Activated naive CD8-positive, alpha-beta T cell treated with anti-CD3 and anti-CD28 coated beads for 36 hours (primary cell): ENCODE data around the gene RGSL1. TPM values are rescaled to one million over a fixed set of nuclear protein-coding genes. Genes with fewer than 3 reads are reported as not detected.
A peak's percentile ranks its signal among the peaks of the same experiment; 100 is the strongest.

ENCODE experiments used
- DNase-seq: peaks from one replicate; pipeline ENCODE4 v3.0.0; 2021
- H3K27ac Mint-ChIP-seq: one replicate; pipeline ENCODE4 v1.8.0; 2022; ENCODE audit warnings: mild to moderate bottlenecking, moderate library complexity, mixed read lengths
- H3K27me3 Mint-ChIP-seq: one replicate; pipeline ENCODE4 v1.8.0; 2022; ENCODE audit warnings: mild to moderate bottlenecking, mixed read lengths
- H3K36me3 Mint-ChIP-seq: one replicate; pipeline ENCODE4 v1.8.0; 2021; ENCODE audit warnings: mild to moderate bottlenecking, mixed read lengths
- H3K4me1 Mint-ChIP-seq: one replicate; pipeline ENCODE4 v1.8.0; 2021; ENCODE audit warnings: mixed read lengths
- H3K4me3 Mint-ChIP-seq: one replicate; pipeline ENCODE4 v1.8.0; 2022; ENCODE audit warnings: mild to moderate bottlenecking, moderate library complexity, mixed read lengths
- H3K9me3 Mint-ChIP-seq: one replicate; pipeline ENCODE4 v1.8.0; 2022; ENCODE audit warnings: mixed read lengths
- total RNA-seq, 2 experiments: library from RNA; stranded (reverse); gene quantifications; one replicate each; pipeline ENCODE4 v1.2.3, GENCODE V29; 2021

RGSL1 gene
- total RNA-seq, 2 experiments from 2014 or later = not detected

- peak; percentile 53 for DNase-seq
- peaks cover 15% of the 10 kb centered on the region for H3K36me3 Mint-ChIP-seq
- peaks cover 16% of the 10 kb centered on the region for H3K4me1 Mint-ChIP-seq
- no peak overlapping the region for H3K4me3 Mint-ChIP-seq
- H3K27ac Mint-ChIP-seq = no peak overlapping the region
- H3K9me3 Mint-ChIP-seq = no peaks in the 10 kb centered on the region
- H3K27me3 Mint-ChIP-seq = peaks cover 7% of the 10 kb centered on the region
Measured at GRCh38 chr1:182601416-182601786, 151.5 kb downstream of the RGSL1 start.

- Mint-ChIP-seq H3K36me3 (peaks cover 15% of the 10 kb centered on the region), H3K9me3 (no peaks in the 10 kb centered on the region), H3K27ac (no peak overlapping the region), H3K4me1 (peaks cover 21% of the 10 kb centered on the region), H3K27me3 (peaks cover 7% of the 10 kb centered on the region), H3K4me3 (no peak overlapping the region)
- DNase-seq = no peak
Measured at GRCh38 chr1:182601913-182602312, 152.0 kb downstream of the RGSL1 start.

- Mint-ChIP-seq H3K4me3 (no peak overlapping the region), H3K36me3 (peaks cover 15% of the 10 kb centered on the region), H3K4me1 (peaks cover 30% of the 10 kb centered on the region), H3K27me3 (peaks cover 9% of the 10 kb centered on the region), H3K27ac (no peak overlapping the region), H3K9me3 (no peaks in the 10 kb centered on the region)
- DNase-seq = no peak
Measured at GRCh38 chr1:182602935-182603645, 153.1 kb downstream of the RGSL1 start.

- peak; percentile 24 for DNase-seq
- Mint-ChIP-seq H3K4me3 (no peak overlapping the region), H3K27ac (no peak overlapping the region), H3K36me3 (peaks cover 14% of the 10 kb centered on the region), H3K4me1 (peaks cover 34% of the 10 kb centered on the region), H3K9me3 (no peaks in the 10 kb centered on the region), H3K27me3 (peaks cover 14% of the 10 kb centered on the region)
Measured at GRCh38 chr1:182603646-182604174, 153.8 kb downstream of the RGSL1 start.

DNA sequence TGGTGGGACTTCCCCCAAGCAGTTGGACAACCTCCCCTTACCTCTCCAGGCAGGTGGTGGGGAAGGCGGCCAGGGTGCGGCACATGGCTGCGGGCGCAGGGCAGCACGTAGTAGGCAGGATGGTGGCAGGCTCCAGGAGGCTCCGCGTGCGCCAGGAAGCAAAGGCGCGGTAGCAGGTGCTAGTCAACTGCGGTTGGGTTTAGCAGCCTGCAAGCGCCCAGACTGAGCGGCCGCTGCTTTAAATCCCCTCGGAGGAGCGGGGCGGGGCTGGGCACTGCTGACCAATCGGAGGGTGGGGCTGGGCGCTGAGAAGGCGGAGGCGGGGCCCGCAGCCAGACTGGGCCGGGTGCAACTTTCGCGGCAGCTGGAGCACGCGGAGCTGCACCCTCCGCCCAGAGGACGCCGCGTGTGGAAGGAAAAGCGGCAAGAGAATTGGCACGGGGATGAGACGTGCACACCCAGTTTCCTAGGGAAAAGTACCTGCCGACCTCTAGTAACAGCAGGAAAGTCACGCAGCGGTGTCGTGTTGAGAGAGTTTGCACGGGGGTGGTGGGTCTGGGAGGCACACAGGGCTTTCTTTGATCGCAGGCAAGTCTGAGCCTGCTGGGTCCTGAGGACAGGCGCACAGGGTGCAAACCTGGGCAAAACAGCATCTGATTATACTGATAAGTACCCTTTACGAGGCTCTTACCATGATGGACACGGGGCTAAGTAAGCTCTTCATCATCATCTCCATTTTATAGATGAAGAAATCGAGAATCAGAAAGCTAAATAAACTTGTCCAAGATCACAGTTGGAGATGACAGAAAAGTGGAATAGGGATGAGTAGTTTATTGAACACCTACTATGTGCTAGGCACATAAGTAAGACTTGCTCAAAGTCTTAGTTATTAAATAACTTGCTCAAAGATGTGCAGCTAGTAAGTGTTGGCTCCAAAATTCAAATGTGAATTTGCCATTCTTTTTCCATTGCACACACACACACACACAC lies 154.5 kb downstream of the RGSL1 start, which contains the start of gene RGS16:
Gene RGS16 (minus strand): TSS at position 215 of the 990 bp plus-strand sequence. CDS start 130 bp downstream, at position 85.
- H3K4me1 Mint-ChIP-seq = peaks cover 38% of the 10 kb centered on the region
- peaks cover 21% of the 10 kb centered on the region for H3K27me3 Mint-ChIP-seq
- DNase-seq = peak; percentile 96
- H3K4me3 Mint-ChIP-seq = no peak within 1 kb of the TSS
- H3K9me3 Mint-ChIP-seq = no peaks in the 10 kb centered on the region
- peaks cover 6% of the 10 kb centered on the region for H3K36me3 Mint-ChIP-seq
- H3K27ac Mint-ChIP-seq = no peak within 1 kb of the TSS

DNA sequence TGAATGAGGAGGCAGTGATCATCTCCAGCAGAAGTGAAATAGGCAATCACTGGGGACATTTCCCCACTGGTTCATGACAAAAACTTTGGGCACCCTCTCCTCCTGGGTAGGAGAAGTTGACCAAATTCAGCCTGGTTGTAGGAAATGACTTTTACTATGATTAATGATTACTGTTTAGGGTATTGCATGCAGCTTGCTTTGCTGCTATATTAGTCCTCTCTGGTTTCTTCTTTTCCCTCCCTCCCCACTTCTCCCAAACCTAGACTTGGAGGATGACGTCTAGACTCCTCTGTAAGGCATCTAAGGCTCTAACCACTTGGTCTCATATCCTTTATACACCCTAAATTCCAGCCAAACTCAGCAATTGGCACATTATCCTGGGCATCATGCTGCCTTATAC lies 157.6 kb downstream of the RGSL1 start:
- peaks cover 44% of the 10 kb centered on the region for H3K4me1 Mint-ChIP-seq

GRCh38 chr1:182608236-182608635 lies 158.3 kb downstream of the RGSL1 start:
- DNase-seq = no peak
- H3K4me3 Mint-ChIP-seq = no peak overlapping the region
- H3K4me1 Mint-ChIP-seq = peaks cover 47% of the 10 kb centered on the region
- peaks cover 2% of the 10 kb centered on the region for H3K36me3 Mint-ChIP-seq
- no peaks in the 10 kb centered on the region for H3K9me3 Mint-ChIP-seq
- H3K27me3 Mint-ChIP-seq = peaks cover 49% of the 10 kb centered on the region
- no peak overlapping the region for H3K27ac Mint-ChIP-seq

More for the DNA sequence above, 157.6 kb downstream of the RGSL1 start:
- H3K4me3 Mint-ChIP-seq = no peak overlapping the region
- DNase-seq = no peak
- no peak overlapping the region for H3K27ac Mint-ChIP-seq
- H3K9me3 Mint-ChIP-seq = no peaks in the 10 kb centered on the region
- peaks cover 2% of the 10 kb centered on the region for H3K36me3 Mint-ChIP-seq
- H3K27me3 Mint-ChIP-seq = peaks cover 42% of the 10 kb centered on the region

DNA sequence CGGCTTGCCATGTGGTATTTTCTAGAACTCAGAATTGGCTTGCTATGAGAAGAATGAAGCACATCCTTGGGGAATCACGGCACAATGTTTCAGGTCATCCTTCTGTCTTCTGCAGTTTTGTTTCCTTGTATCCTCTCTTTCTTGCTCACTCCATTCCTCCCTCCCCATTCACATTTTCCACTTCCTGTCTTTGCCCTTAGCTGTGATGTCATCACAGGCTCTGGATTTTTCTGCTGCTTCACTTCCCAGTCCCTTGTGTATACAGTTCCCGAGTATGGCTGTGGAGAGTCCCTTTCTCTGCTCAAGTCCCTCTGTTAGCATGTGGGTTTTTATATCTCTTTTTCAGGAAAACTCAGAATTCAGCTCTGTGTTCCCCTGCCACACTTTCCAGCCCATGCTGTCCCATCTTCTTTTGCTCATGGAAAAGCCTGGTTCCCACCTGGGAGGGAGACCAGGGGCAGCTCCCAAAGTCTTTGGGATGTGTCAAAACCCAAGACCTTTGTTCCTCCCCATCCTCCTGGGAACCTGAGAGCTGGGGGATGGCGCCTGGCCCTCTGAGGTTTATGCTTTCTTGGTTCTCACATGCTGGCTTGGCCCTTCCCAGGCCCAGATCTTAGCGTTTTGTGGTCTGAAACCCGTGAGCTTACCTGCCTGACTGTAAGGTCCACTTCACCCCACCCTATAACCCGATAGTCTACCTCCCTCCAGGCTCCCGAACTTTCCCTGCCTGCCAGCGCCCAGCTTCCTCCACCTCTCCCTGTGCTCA lies 159.1 kb downstream of the RGSL1 start:
- peaks cover 57% of the 10 kb centered on the region for H3K27me3 Mint-ChIP-seq
- H3K4me1 Mint-ChIP-seq = peaks cover 53% of the 10 kb centered on the region
- peaks cover 2% of the 10 kb centered on the region for H3K36me3 Mint-ChIP-seq
- no peaks in the 10 kb centered on the region for H3K9me3 Mint-ChIP-seq
- H3K4me3 Mint-ChIP-seq = no peak overlapping the region
- no peak for DNase-seq
- no peak overlapping the region for H3K27ac Mint-ChIP-seq

Other genes with a start within 250 kb of the RGSL1 start
- 10 to 100 TPM; 24.0 to 25.2 TPM for gene GLUL, start 58.4 kb upstream of the RGSL1 start, total RNA-seq
- gene TEDDM1, start 49.5 kb upstream of the RGSL1 start, total RNA-seq = not detected
- gene RNASEL, start 139.1 kb downstream of the RGSL1 start, total RNA-seq = 1 to 10 TPM; 4.1 to 4.3 TPM
- 10 to 100 TPM; 68.1 to 70.7 TPM for gene RGS16, start 154.2 kb downstream of the RGSL1 start, total RNA-seq
- gene RGS8, start 234.4 kb downstream of the RGSL1 start, total RNA-seq = not detected